ENCODE results near the gene MOB2. TPM values are rescaled to one million over a fixed set of nuclear protein-coding genes. Genes with fewer than 3 reads are reported as not detected.

Gene MOB2
- total RNA-seq, 1 donor from 2014 or later, result 31.3 TPM

DNA sequence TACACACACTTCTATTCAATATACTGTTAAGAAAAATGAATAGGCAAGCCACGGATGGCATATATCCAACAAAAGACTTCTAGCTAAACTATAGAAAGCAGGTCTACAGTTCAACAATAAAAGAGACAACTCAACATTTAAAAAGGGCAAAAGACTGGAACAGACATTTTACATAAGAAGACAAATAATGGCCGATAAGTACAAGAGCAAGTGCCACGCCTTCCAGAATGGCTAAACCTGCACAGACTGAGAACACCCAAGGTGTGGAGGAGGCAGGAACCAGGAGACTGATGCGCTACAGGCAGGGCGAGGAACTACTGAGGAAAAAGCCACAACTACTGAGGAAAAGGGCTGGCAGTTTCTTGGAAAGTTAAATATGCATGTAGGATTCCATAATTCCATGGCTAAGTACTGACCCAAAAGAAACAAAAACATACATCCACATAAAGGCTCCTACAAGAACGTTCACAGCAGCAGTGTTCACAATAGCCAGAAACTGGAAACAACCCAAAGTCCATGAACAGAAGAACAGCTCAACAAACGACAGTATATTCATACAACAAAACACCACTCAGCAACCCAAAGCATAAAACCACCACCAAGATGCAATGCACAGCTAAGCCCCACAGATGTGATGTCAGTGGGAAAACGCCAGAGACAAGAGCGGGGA, 9.6 kb upstream of the MOB2 start:
- peaks cover 21% of the 10 kb centered on the region for H3K36me3 Mint-ChIP-seq
- H3K4me1 Mint-ChIP-seq, result peaks cover 11% of the 10 kb centered on the region
- no peak for DNase-seq (ENCODE audit: low spot score in 2 of 2, unreplicated experiment in 2 of 2)
- H3K27ac Mint-ChIP-seq, result no peak overlapping the region
- TF ChIP-seq, protein P1, sequence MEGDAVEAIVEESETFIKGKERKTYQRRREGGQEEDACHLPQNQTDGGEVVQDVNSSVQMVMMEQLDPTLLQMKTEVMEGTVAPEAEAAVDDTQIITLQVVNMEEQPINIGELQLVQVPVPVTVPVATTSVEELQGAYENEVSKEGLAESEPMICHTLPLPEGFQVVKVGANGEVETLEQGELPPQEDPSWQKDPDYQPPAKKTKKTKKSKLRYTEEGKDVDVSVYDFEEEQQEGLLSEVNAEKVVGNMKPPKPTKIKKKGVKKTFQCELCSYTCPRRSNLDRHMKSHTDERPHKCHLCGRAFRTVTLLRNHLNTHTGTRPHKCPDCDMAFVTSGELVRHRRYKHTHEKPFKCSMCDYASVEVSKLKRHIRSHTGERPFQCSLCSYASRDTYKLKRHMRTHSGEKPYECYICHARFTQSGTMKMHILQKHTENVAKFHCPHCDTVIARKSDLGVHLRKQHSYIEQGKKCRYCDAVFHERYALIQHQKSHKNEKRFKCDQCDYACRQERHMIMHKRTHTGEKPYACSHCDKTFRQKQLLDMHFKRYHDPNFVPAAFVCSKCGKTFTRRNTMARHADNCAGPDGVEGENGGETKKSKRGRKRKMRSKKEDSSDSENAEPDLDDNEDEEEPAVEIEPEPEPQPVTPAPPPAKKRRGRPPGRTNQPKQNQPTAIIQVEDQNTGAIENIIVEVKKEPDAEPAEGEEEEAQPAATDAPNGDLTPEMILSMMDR (IDR thresholded peaks at IDR 0.05; ENCODE audit: unreplicated experiment), result no peak
- no peaks in the 10 kb centered on the region for H3K27me3 Mint-ChIP-seq (ENCODE audit: low read depth)
- no peak overlapping the region for H3K4me3 Mint-ChIP-seq
- peaks cover 25% of the 10 kb centered on the region for H3K9me3 Mint-ChIP-seq

DNA sequence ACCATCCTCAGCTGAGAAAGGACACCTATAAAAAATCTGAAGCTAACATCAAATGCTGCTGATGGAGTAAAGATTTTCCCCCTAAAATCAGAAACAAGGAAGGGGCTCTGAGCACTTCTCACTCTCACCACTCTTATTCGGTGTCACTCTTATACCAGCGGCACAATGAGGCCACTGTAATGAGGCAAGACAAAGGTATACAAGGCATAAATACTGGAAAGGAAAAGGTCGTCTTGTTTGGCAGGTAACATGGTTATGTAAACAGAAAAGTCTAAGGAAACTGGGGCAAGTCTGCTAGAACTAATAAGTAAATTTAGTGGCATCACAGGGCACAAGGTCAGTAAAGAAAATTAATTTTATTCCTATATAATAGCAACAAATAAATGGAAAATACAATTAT, 8.1 kb upstream of the MOB2 start:
- Mint-ChIP-seq H3K4me1 (peaks cover 11% of the 10 kb centered on the region), H3K36me3 (peaks cover 21% of the 10 kb centered on the region), H3K27me3 (ENCODE audit: low read depth) (no peaks in the 10 kb centered on the region), H3K27ac (no peak overlapping the region), H3K4me3 (no peak overlapping the region), H3K9me3 (peaks cover 25% of the 10 kb centered on the region)
- TF ChIP-seq, protein P1 (IDR thresholded peaks at IDR 0.05; ENCODE audit: unreplicated experiment), result no peak
- no peak for DNase-seq (ENCODE audit: low spot score in 2 of 2, unreplicated experiment in 2 of 2)

DNA sequence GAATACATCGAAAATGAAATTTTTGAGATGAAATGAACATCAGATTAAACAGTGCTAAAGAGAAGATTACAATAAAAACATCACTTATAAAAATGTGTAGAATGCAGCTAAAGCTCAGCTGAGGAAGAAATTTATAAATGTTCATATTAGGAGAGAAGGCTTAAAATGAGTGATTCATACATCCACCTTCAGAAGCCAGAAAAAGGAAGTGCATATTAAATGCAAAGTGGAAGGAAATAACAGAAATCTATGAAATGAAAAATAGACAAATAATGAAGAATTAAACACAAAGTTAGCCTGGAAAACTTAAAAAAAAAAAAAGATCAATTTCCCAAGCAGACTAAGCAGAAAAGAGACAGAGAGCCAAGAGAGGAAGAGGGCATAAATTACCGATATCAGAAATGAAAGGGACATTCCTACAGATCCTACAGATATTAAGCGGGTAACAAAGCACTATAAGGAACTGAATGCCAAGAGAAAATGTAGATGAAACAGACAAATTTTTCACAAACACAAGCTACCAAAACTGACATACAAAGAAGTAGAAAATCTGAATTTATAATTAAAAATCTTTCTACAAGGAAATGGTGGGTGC, 7.2 kb upstream of the MOB2 start:
- peaks cover 25% of the 10 kb centered on the region for H3K9me3 Mint-ChIP-seq
- TF ChIP-seq, protein P1 (IDR thresholded peaks at IDR 0.05; ENCODE audit: unreplicated experiment), result no peak
- H3K36me3 Mint-ChIP-seq, result peaks cover 17% of the 10 kb centered on the region
- no peak for DNase-seq (ENCODE audit: low spot score in 2 of 2, unreplicated experiment in 2 of 2)
- H3K27ac Mint-ChIP-seq, result no peak overlapping the region
- H3K27me3 Mint-ChIP-seq (ENCODE audit: low read depth), result no peaks in the 10 kb centered on the region
- peaks cover 11% of the 10 kb centered on the region for H3K4me1 Mint-ChIP-seq
- no peak overlapping the region for H3K4me3 Mint-ChIP-seq

DNA sequence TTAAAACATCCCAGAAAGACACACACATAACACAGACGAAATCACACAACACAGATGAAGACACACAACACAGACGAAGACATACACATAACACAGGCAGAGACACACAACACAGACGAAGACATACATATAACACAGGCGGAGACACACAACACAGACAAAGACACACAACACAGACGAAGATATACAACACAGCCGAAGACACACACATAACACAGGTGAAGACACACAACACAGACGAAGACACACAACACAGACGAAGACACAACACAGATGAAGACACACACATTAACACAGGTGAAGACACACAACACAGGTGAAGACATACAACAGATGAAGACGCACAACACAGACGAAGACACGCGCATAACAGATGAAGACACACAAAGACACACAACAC, 4.8 kb upstream of the MOB2 start:
- Mint-ChIP-seq H3K27me3 (ENCODE audit: low read depth) (no peaks in the 10 kb centered on the region), H3K36me3 (peaks cover 15% of the 10 kb centered on the region), H3K9me3 (peaks cover 25% of the 10 kb centered on the region), H3K4me3 (no peak overlapping the region), H3K4me1 (peaks cover under 1% of the 10 kb centered on the region), H3K27ac (no peak overlapping the region)
- TF ChIP-seq, protein P1 (IDR thresholded peaks at IDR 0.05; ENCODE audit: unreplicated experiment), result no peak
- DNase-seq (ENCODE audit: low spot score in 2 of 2, unreplicated experiment in 2 of 2), result no peak

DNA sequence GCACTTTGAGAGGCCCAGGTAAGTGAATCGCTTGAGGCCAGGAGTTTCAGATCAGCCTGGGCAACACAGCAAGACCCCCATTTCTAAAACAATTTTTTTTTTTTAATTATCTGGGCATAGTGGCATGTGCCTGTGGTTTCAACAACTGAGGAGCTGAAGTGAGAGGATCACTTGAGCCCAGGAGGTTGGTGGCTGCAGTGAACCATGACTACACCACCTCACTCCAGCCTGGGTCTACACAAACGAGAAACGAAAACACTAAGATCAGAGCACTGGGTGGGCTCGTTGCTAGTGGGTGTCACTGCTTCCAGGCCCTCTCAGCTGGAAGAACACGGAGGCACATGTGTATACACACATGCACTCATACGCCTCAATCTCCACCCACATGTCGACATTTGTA, 4.1 kb upstream of the MOB2 start:
- TF ChIP-seq, protein P1 (IDR thresholded peaks at IDR 0.05; ENCODE audit: unreplicated experiment), result no peak
- H3K27ac Mint-ChIP-seq, result no peak overlapping the region
- peaks cover 9% of the 10 kb centered on the region for H3K36me3 Mint-ChIP-seq
- H3K9me3 Mint-ChIP-seq, result peaks cover 18% of the 10 kb centered on the region
- no peaks in the 10 kb centered on the region for H3K27me3 Mint-ChIP-seq (ENCODE audit: low read depth)
- H3K4me1 Mint-ChIP-seq, result peaks cover under 1% of the 10 kb centered on the region
- no peak overlapping the region for H3K4me3 Mint-ChIP-seq
- DNase-seq (ENCODE audit: low spot score in 2 of 2, unreplicated experiment in 2 of 2), result no peak

Measured in mesothelial cell of epicardium (in vitro differentiated cells).